Muscle of back (tissue), 13 donors: ENCODE results near the gene EIF2S3. TPM values are rescaled to one million over a fixed set of nuclear protein-coding genes. Genes with fewer than 3 reads are reported as not detected.
A peak's percentile ranks its signal among the peaks of the same experiment; 100 is the strongest.

Experiments used
- DNase-seq, 3 donors: peaks; one replicate each; pipeline versions ENCODE4 v3.0.0 to v3.0.0-alpha.2; 2013
- long read RNA-seq, 9 donors: transcript quantifications; one replicate each; lab custom pipeline, GENCODE V29; 2026
- polyA plus RNA-seq, 10 donors: library from polyadenylated mRNA; unstranded; fragments of 120-200 nt; gene quantifications; one replicate each; pipeline ENCODE4 v1.2.1, GENCODE V29; 2013; ENCODE audit not compliant: insufficient read length in 10 of 10

Gene EIF2S3
- 100 to 1,000 TPM in 9 of 10 donors, 10 to 100 TPM in 1; 88.0 to 156 (median 133) TPM for polyA plus RNA-seq
- long read RNA-seq, donor 1, transcript EIF2S3-201 (12 exons, 2,858 nt) = major isoform, 21 of 21 reads
- long read RNA-seq, donor 1, partial matches to known transcripts = 0 of 21 reads
- long read RNA-seq, donor 1, other reads (novel, unspliced or antisense) = 0 of 21 reads
- long read RNA-seq, donor 2, transcript EIF2S3-201 (12 exons, 2,858 nt) = major isoform, 16 of 16 reads
- long read RNA-seq, donor 2, partial matches to known transcripts = 0 of 16 reads
- long read RNA-seq, donor 2, other reads (novel, unspliced or antisense) = 0 of 16 reads
- long read RNA-seq, donor 3 = 0 reads
- long read RNA-seq, donor 4, transcript EIF2S3-201 (12 exons, 2,858 nt) = major isoform, 15 of 15 reads
- long read RNA-seq, donor 4, partial matches to known transcripts = 0 of 15 reads
- long read RNA-seq, donor 4, other reads (novel, unspliced or antisense) = 0 of 15 reads
- long read RNA-seq, donor 5, transcript EIF2S3-201 (12 exons, 2,858 nt) = major isoform, 22 of 24 reads
- long read RNA-seq, donor 5, partial matches to known transcripts = 0 of 24 reads
- long read RNA-seq, donor 5, other reads (novel, unspliced or antisense) = 0 of 24 reads
- long read RNA-seq, donor 6, transcript EIF2S3-201 (12 exons, 2,858 nt) = major isoform, 21 of 26 reads
- long read RNA-seq, donor 6, partial matches to known transcripts = 5 of 26 reads
- long read RNA-seq, donor 6, other reads (novel, unspliced or antisense) = 0 of 26 reads
- long read RNA-seq, donor 7, transcript EIF2S3-201 (12 exons, 2,858 nt) = major isoform, 12 of 14 reads
- long read RNA-seq, donor 7, partial matches to known transcripts = 0 of 14 reads
- long read RNA-seq, donor 7, other reads (novel, unspliced or antisense) = 0 of 14 reads
- long read RNA-seq, donor 8, transcript EIF2S3-201 (12 exons, 2,858 nt) = major isoform, 15 of 26 reads
- long read RNA-seq, donor 8, partial matches to known transcripts = 11 of 26 reads
- long read RNA-seq, donor 8, other reads (novel, unspliced or antisense) = 0 of 26 reads
- long read RNA-seq, donor 9, partial matches to known transcripts = 7 of 9 reads
- long read RNA-seq, donor 9, other reads (novel, unspliced or antisense) = 0 of 9 reads

- DNase-seq = peak; percentile 94 to 96 (median 96)
Observed at GRCh38 chrX:24054182-24055042, at the start of gene EIF2S3. EIF2S3 (plus strand) TSS chrX:24054956; CDS start chrX:24054969, 13 bp downstream.

GRCh38 chrX:24005028-24005427 is 49.7 kb upstream of the EIF2S3 start:
- no peak for DNase-seq

- DNase-seq = no peak
Observed at GRCh38 chrX:24005867-24006266, 48.9 kb upstream of the EIF2S3 start.

GRCh38 chrX:24012266-24012665 is 42.5 kb upstream of the EIF2S3 start:
- no peak for DNase-seq

- no peak for DNase-seq
Observed at GRCh38 chrX:24014388-24015018, 40.3 kb upstream of the EIF2S3 start.

GRCh38 chrX:24017674-24018073 is 37.1 kb upstream of the EIF2S3 start:
- DNase-seq = no peak

GRCh38 chrX:24018809-24019208 is 35.9 kb upstream of the EIF2S3 start:
- DNase-seq = no peak

- DNase-seq = peak in 1 of 3 donors; percentile 4
Observed at GRCh38 chrX:24019448-24019847, 35.3 kb upstream of the EIF2S3 start.

- peak in 2 of 3 donors; percentile 2 to 39 for DNase-seq
Observed at GRCh38 chrX:24020306-24020876, 34.4 kb upstream of the EIF2S3 start.

- DNase-seq = peak in 1 of 3 donors; percentile 2
Observed at GRCh38 chrX:24023544-24023943, 31.2 kb upstream of the EIF2S3 start.

GRCh38 chrX:24023972-24024669 is 30.6 kb upstream of the EIF2S3 start:
- peak; percentile 7 to 59 (median 27) for DNase-seq

GRCh38 chrX:24024819-24025740 is 29.7 kb upstream of the EIF2S3 start:
- peak; percentile 91 to 94 (median 91) for DNase-seq

GRCh38 chrX:24025741-24026403 is 28.9 kb upstream of the EIF2S3 start:
- peak; percentile 51 to 88 (median 78) for DNase-seq

GRCh38 chrX:24026432-24026831 is 28.3 kb upstream of the EIF2S3 start:
- peak; percentile 19 to 62 (median 36) for DNase-seq

- no peak for DNase-seq
Observed at GRCh38 chrX:24027086-24027485, 27.7 kb upstream of the EIF2S3 start, which contains the start of gene KLHL15. KLHL15 (minus strand) TSS chrX:24027186; CDS start chrX:24006693, 20,493 bp downstream.

GRCh38 chrX:24027985-24028384 is 26.8 kb upstream of the EIF2S3 start:
- DNase-seq = no peak

- DNase-seq = no peak
Observed at GRCh38 chrX:24030597-24030996, 24.2 kb upstream of the EIF2S3 start.

- DNase-seq = no peak
Observed at GRCh38 chrX:24034485-24034884, 20.3 kb upstream of the EIF2S3 start.
